ENCODE results near the gene HCFC1. TPM values are rescaled to one million over a fixed set of nuclear protein-coding genes. Genes with fewer than 3 reads are reported as not detected.
A peak's percentile ranks its signal among the peaks of the same experiment; 100 is the strongest.

HCFC1 gene
- total and polyA plus RNA-seq, 2 experiments from 2014 or later: 18.9 to 25.0 TPM

DNA sequence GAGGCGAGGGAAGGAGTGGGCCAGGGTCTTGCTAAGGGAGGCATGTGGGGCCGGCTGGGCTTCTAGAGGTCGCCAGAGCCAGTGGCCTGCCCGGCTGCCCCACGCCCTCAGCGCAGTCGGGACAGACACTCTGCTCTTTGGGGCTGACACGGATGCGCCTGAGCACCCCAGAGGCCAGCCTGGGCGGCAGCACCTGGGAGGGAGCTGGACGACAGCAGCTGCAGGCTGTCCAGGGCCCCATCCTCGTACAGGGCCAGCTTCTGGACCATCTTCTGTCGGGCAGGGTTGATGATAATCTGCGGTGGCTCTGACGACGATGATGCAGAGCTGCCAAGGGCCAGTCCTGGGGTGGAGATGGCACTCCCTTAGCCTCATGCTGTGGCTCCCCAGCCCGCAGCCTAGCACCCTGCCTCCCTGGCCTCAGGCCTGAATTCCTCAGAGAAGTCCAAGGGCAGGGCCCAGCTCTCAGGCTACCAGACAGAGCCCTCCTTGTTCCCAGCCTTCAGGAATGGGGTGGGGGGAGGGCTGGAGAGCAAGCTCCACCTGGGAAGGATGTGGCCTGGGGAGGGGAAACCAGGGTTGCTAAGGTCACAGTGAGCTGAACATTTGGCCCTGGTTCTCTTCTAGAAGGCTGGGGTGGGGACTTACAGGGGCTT is 40.8 kb upstream of the HCFC1 start:
- Histone ChIP-seq H3K9me3 (ENCODE audit: low read depth) (no peaks in the 10 kb centered on the region), H3K4me1 (ENCODE audit: insufficient read depth) (no peaks in the 10 kb centered on the region), H3K27ac (no peak overlapping the region), H2AFZ (no peak overlapping the region), H3K4me2 (no peak overlapping the region), H3K79me2 (no peaks in the 10 kb centered on the region), H3K27me3 (no peaks in the 10 kb centered on the region), H4K20me1 (ENCODE audit: insufficient read depth, poor library complexity, severe bottlenecking) (no peaks in the 10 kb centered on the region), H3K36me3 (replicated peaks; ENCODE audit: insufficient read depth, low read depth) (no peaks in the 10 kb centered on the region), H3K9me2 (replicated peaks; ENCODE audit: insufficient read depth) (no peaks in the 10 kb centered on the region), H3K4me3 (no peak overlapping the region)
- no peak for TF ChIP-seq EZH2 (IDR thresholded peaks at IDR 0.05; ENCODE audit: borderline replicate concordance)
- no peak for TF ChIP-seq EZH2phosphoT487 (IDR thresholded peaks at IDR 0.05; ENCODE audit: low read depth, severe bottlenecking, unreplicated experiment)
- TF ChIP-seq, protein P1, sequence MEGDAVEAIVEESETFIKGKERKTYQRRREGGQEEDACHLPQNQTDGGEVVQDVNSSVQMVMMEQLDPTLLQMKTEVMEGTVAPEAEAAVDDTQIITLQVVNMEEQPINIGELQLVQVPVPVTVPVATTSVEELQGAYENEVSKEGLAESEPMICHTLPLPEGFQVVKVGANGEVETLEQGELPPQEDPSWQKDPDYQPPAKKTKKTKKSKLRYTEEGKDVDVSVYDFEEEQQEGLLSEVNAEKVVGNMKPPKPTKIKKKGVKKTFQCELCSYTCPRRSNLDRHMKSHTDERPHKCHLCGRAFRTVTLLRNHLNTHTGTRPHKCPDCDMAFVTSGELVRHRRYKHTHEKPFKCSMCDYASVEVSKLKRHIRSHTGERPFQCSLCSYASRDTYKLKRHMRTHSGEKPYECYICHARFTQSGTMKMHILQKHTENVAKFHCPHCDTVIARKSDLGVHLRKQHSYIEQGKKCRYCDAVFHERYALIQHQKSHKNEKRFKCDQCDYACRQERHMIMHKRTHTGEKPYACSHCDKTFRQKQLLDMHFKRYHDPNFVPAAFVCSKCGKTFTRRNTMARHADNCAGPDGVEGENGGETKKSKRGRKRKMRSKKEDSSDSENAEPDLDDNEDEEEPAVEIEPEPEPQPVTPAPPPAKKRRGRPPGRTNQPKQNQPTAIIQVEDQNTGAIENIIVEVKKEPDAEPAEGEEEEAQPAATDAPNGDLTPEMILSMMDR (IDR thresholded peaks at IDR 0.05; ENCODE audit: poor library complexity): no peak
- DNase-seq (ENCODE audit: low spot score): no peak
- WGBS (ENCODE audit: low lambda C conversion rate, missing lambda C conversion rate): 83% methylated on average over 17 of the region's 17 CpGs

DNA sequence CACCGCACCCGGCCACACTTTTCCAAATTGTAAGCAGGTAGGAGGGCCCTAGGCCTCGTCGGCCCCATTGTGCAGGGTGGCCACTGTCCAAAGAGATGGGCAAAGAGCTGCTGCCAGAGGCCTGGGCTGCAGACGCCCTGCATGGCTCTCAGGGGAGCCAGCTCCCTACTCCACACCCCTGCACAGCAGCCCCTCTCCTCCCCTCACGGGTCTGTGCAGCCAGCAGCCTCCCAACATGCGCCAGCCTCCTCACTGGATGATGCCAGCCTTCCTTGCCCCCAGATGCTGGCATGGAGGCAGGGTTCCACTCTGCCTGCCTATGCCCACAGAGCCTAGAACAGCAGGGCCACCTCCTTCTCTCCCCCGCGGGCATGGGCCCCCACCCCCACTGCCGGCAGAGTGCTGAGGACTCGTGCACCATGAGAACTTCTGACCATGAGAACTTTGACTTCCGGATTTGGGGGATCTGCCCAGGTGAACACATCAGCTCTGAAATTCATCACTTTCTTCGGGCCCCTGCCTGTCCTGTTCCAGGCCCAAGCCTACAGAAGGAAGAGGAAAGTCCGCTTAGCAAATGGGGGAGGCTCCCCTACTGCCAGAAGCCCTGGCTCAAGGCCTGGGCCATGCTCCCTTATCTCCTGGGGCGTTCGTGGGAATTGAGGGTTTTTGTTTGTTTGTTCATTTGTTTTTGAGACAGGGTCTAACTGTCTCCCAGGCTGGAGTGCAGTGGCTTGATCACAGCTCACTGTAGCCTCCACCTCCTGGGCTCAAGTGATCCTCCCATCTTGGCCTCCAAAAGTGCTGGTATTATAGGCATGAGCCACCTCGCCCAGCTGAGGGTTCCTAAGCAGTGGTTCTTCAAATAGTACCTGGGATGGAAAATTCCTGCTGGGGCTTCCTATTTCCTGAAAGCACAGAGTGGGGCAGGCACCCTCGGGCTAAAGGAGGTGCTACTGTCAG is 40.0 kb upstream of the HCFC1 start:
- WGBS (ENCODE audit: low lambda C conversion rate, missing lambda C conversion rate): 91% methylated on average over 18 of the region's 18 CpGs
- no peaks in the 10 kb centered on the region for H3K36me3 ChIP-seq (replicated peaks; ENCODE audit: insufficient read depth, low read depth)
- no peaks in the 10 kb centered on the region for H3K27me3 ChIP-seq
- H3K4me3 ChIP-seq: no peak overlapping the region
- no peak for TF ChIP-seq EZH2 (IDR thresholded peaks at IDR 0.05; ENCODE audit: borderline replicate concordance)
- TF ChIP-seq, protein P1 (IDR thresholded peaks at IDR 0.05; ENCODE audit: poor library complexity): no peak
- no peaks in the 10 kb centered on the region for H3K4me1 ChIP-seq (ENCODE audit: insufficient read depth)
- H3K9me3 ChIP-seq (ENCODE audit: low read depth): no peaks in the 10 kb centered on the region
- H3K4me2 ChIP-seq: no peak overlapping the region
- no peaks in the 10 kb centered on the region for H4K20me1 ChIP-seq (ENCODE audit: insufficient read depth, poor library complexity, severe bottlenecking)
- no peak overlapping the region for H3K27ac ChIP-seq
- DNase-seq (ENCODE audit: low spot score): no peak
- no peak overlapping the region for H2AFZ ChIP-seq
- H3K9me2 ChIP-seq (replicated peaks; ENCODE audit: insufficient read depth): no peaks in the 10 kb centered on the region
- H3K79me2 ChIP-seq: no peaks in the 10 kb centered on the region

DNA sequence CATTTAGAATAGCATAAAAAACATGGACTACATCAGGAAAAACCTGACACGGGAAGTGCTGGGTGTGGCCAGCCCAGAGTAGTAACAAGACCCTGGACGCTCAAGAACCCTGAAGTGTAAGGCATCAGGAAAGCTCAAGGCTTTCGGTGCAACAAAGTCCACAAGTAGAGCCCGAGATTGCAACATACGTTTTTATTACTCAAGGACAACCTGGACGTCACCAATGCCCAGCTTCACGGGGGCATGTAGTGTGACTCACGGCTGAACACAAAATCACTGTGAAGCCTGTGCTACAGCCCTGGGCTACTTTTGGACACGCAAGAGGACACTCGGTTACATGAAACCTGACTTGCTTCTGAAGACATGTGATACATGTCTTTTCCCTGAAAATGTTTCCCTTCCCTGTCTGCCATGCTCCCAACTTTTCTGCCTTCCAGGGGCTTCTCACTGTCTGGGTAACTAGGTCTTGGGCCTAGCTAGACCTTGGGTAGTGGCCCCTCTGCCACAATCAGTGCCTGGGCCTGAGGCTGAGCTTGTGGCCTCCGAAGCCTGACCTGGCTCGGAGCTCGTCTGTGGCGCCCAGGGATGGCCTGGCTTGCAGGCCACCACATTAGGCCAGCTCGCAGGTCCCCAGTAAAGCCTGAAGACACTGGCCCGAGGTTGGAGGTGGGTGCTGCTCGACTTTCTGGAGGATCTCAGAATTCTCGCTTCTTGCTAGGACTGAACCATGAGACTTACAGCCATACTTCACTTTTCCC is 38.9 kb upstream of the HCFC1 start:
- Histone ChIP-seq H3K4me3 (no peak overlapping the region), H3K27me3 (no peaks in the 10 kb centered on the region), H3K4me2 (no peak overlapping the region), H3K4me1 (ENCODE audit: insufficient read depth) (no peaks in the 10 kb centered on the region), H3K27ac (peak overlapping the region; percentile 83), H4K20me1 (ENCODE audit: insufficient read depth, poor library complexity, severe bottlenecking) (no peaks in the 10 kb centered on the region), H2AFZ (no peak overlapping the region), H3K9me2 (replicated peaks; ENCODE audit: insufficient read depth) (no peaks in the 10 kb centered on the region), H3K36me3 (replicated peaks; ENCODE audit: insufficient read depth, low read depth) (no peaks in the 10 kb centered on the region), H3K9me3 (ENCODE audit: low read depth) (no peaks in the 10 kb centered on the region), H3K79me2 (no peaks in the 10 kb centered on the region)
- TF ChIP-seq EZH2 (IDR thresholded peaks at IDR 0.05; ENCODE audit: borderline replicate concordance) (no peak), EZH2phosphoT487 (IDR thresholded peaks at IDR 0.05; ENCODE audit: low read depth, severe bottlenecking, unreplicated experiment) (no peak)
- TF ChIP-seq, protein P1 (IDR thresholded peaks at IDR 0.05; ENCODE audit: poor library complexity): no peak
- DNase-seq (ENCODE audit: low spot score): peak; percentile 52
- 83% methylated on average over 18 of the region's 18 CpGs for WGBS (ENCODE audit: low lambda C conversion rate, missing lambda C conversion rate)

Measured in hepatocyte (in vitro differentiated cells).